Ishikawa (cell line): Measurements from ENCODE around the gene PCLO.

Source experiments
- CEBPB ChIP-seq: IDR thresholded peaks from 2 replicates; pipeline ENCODE4 v1.6.1; 2012
- CREB1 ChIP-seq: IDR thresholded peaks from 2 replicates; pipeline ENCODE4 v1.6.1; 2012; ENCODE audit warnings: low read depth
- EGR1 ChIP-seq: IDR thresholded peaks from 2 replicates; pipeline ENCODE4 v1.6.1; 2012
- EP300 ChIP-seq: IDR thresholded peaks from 2 replicates; pipeline ENCODE4 v1.6.1; 2012; ENCODE audit warnings: borderline replicate concordance
- FOXM1 ChIP-seq: IDR thresholded peaks from 2 replicates; pipeline ENCODE4 v1.6.1; 2012; ENCODE audit warnings: low read depth, borderline replicate concordance
- MAX ChIP-seq: IDR thresholded peaks from 2 replicates; pipeline ENCODE4 v1.6.1; 2012
- NFIC ChIP-seq: IDR thresholded peaks from 2 replicates; pipeline ENCODE4 v1.6.1; 2012
- RAD21 ChIP-seq: IDR thresholded peaks from 2 replicates; pipeline ENCODE4 v1.6.1; 2012; ENCODE audit warnings: low read depth
- REST ChIP-seq: IDR thresholded peaks from 2 replicates; pipeline ENCODE4 v1.6.1; 2012; ENCODE audit warnings: low read depth, mild to moderate bottlenecking
- TAF1 ChIP-seq: IDR thresholded peaks from 2 replicates; pipeline ENCODE4 v1.6.1; 2012; ENCODE audit warnings: low read depth, mild to moderate bottlenecking
- TCF12 ChIP-seq: IDR thresholded peaks from 2 replicates; pipeline ENCODE4 v1.6.1; 2012; ENCODE audit warnings: low read depth
- TEAD4 ChIP-seq: IDR thresholded peaks from 2 replicates; pipeline ENCODE4 v1.6.1; 2012
- YY1 ChIP-seq: IDR thresholded peaks from 2 replicates; pipeline ENCODE4 v1.6.1; 2012; ENCODE audit warnings: low read depth
- ZBTB7A ChIP-seq: IDR thresholded peaks from 2 replicates; pipeline ENCODE4 v1.6.1; 2012; ENCODE audit warnings: low read depth
- TF ChIP-seq, protein P1 (sequence below): IDR thresholded peaks from 2 replicates; pipeline ENCODE4 v1.6.1; 2012

PCLO gene

DNA sequence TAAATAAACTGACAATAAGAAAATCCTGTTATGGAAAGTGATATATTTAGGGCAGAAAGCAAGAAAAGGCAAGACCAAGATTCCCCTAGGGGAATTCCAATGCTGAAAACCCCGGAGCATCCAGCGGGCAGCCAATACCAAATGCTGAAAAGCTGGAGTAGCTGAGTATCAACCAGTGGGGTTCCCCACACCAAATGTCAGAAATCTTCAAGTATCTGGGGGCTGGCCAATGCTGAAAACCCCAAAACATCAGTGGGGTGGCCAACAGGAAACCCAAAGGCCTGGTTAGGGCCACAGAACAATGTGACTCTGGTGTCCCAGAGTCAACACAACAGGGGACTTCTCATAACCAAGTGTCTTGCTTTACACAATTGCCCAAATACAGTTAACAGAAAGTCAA lies 447.3 kb downstream of the PCLO start:
- TF ChIP-seq EGR1 (no peak), FOXM1 (no peak), TEAD4 (no peak), TAF1 (no peak), NFIC (no peak), YY1 (no peak), EP300 (no peak), MAX (no peak), CREB1 (no peak), TCF12 (no peak), RAD21 (no peak), ZBTB7A (no peak), REST (no peak), CEBPB (no peak)
- TF ChIP-seq, protein P1, sequence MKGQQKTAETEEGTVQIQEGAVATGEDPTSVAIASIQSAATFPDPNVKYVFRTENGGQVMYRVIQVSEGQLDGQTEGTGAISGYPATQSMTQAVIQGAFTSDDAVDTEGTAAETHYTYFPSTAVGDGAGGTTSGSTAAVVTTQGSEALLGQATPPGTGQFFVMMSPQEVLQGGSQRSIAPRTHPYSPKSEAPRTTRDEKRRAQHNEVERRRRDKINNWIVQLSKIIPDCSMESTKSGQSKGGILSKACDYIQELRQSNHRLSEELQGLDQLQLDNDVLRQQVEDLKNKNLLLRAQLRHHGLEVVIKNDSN: no peak

DNA sequence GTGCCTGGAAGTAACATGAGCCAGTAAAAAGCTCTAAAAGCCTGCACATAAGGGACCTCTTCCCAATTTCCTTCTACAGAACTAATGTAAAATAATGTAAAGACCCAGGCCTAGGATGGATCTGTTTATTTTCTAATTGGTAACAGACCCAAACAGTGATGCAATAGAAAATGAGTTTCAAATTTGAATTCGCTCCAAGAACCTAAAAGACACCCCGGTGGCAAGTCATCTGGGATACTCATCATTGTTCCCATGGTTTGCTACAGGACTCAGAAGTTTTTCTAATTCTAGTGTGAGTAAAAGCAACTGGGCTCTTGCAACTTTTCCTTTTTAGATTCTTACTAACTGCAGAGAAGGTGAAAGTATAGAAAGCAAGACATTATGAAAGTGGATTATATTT lies 447.8 kb downstream of the PCLO start:
- TF ChIP-seq YY1 (no peak), ZBTB7A (no peak), TAF1 (no peak), RAD21 (no peak), NFIC (no peak), FOXM1 (no peak), CREB1 (no peak), EGR1 (no peak), TCF12 (no peak)

DNA sequence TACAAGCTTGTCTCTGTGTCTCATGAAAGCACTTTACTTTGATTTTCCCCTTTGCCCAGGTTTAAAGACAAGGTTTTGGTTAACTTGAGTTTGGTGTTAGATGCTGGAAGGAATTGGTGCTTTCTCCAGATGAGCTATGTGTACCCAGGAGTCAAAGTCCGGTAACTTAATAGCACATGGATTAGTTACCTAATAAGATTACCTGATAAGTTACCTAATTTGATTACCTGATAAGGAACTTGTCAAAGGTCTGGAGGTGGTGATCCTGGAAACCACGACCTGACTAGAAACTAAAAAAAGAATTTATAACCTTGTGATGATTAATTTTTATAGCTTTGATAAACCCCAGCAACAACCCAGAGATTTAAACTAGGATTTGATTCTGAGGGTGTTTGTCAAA lies 449.2 kb downstream of the PCLO start:
- TF ChIP-seq RAD21 (no peak), TCF12 (no peak), REST (no peak), CEBPB (no peak), EGR1 (no peak), EP300 (no peak), NFIC (no peak), YY1 (no peak), ZBTB7A (no peak), TEAD4 (no peak), CREB1 (no peak), FOXM1 (no peak), TAF1 (no peak), MAX (no peak)
- TF ChIP-seq, protein P1: no peak

GRCh38 chr7:82705517-82706260 lies 457.0 kb downstream of the PCLO start:
- TF ChIP-seq RAD21: no peak
- no peak for TF ChIP-seq FOXM1
- TF ChIP-seq ZBTB7A: no peak
- TF ChIP-seq CREB1: no peak
- no peak for TF ChIP-seq TEAD4
- no peak for TF ChIP-seq CEBPB
- no peak for TF ChIP-seq MAX
- TF ChIP-seq EP300: no peak
- TF ChIP-seq, protein P1: no peak
- TF ChIP-seq TCF12: no peak
- no peak for TF ChIP-seq REST
- TF ChIP-seq TAF1: no peak
- TF ChIP-seq EGR1: no peak
- TF ChIP-seq NFIC: no peak
- TF ChIP-seq YY1: no peak
